HepG2 (cell line): ENCODE data around the gene SYCE3. TPM values are rescaled to one million over a fixed set of nuclear protein-coding genes. Genes with fewer than 3 reads are reported as not detected.

Source experiments
- FOXA1 ChIP-seq, 2 experiments: fragments of 450-650 bp in 1 of 2; sonication (generic) in 1 of 2; formaldehyde crosslinking in 1 of 2; IDR thresholded peaks; 2 replicates each; pipeline versions ENCODE4 v1.4.0 to v1.6.1; 2016 to 2020; ENCODE audit warnings: missing genetic modification reagents in 1 of 2
- RFXAP ChIP-seq: sonication (generic); formaldehyde crosslinking; IDR thresholded peaks from 2 replicates; pipeline ENCODE4 v1.4.0; 2020; ENCODE audit warnings: missing genetic modification reagents, borderline replicate concordance
- THAP7 ChIP-seq: sonication (generic); formaldehyde crosslinking; IDR thresholded peaks from 2 replicates; pipeline ENCODE4 v1.8.1; 2023; ENCODE audit warnings: mild to moderate bottlenecking, missing genetic modification reagents
- ZFP36L1 ChIP-seq: sonication (generic); formaldehyde crosslinking; IDR thresholded peaks from 2 replicates; pipeline ENCODE4 v1.8.0; 2022; ENCODE audit warnings: mild to moderate bottlenecking, missing genetic modification reagents, moderate library complexity
- ZFY ChIP-seq: sonication (generic); formaldehyde crosslinking; IDR thresholded peaks from 2 replicates; pipeline ENCODE4 v1.4.0; 2020; ENCODE audit warnings: missing genetic modification reagents
- polyA plus RNA-seq, 8 experiments: library from polyadenylated mRNA; depleted of rRNA in 3 of 8; stranded (reverse) in 7 of 8; unstranded in 1 of 8; fragments of >200 nt; fragmentation: Illumina TruSeq in 4 of 8; extraction: Trizol in 4 of 8; gene quantifications; 2 replicates each; pipeline versions ENCODE4 v1.2.1 to v1.2.3, GENCODE V29; 2011 to 2016; ENCODE audit warnings: low read depth in 4 of 8, missing spikeins in 1 of 8, mixed read lengths in 1 of 8; ENCODE audit not compliant: insufficient read depth in 1 of 8
- total RNA-seq, 5 experiments: library from RNA; depleted of rRNA; stranded (reverse); fragments of >200 nt; fragmentation: Illumina TruSeq; extraction: Trizol; gene quantifications; 2 replicates each; pipeline ENCODE4 v1.2.3, GENCODE V29; 2016; ENCODE audit warnings: low read depth in 1 of 5
- TF ChIP-seq, protein P1 (sequence below): IDR thresholded peaks from 2 replicates; pipeline ENCODE4 v1.4.0; 2020; ENCODE audit warnings: mild to moderate bottlenecking, missing genetic modification reagents
- TF ChIP-seq, protein P2 (sequence below): sonication (generic); formaldehyde crosslinking; IDR thresholded peaks from 2 replicates; pipeline ENCODE4 v1.5.0; 2020; ENCODE audit warnings: mild to moderate bottlenecking, missing genetic modification reagents, borderline replicate concordance
- TF ChIP-seq, protein P3 (sequence below), 2 experiments: fragments of 450-650 bp in 1 of 2; sonication (generic) in 1 of 2; formaldehyde crosslinking in 1 of 2; IDR thresholded peaks; 2 replicates each; pipeline versions ENCODE4 v1.6.1 to v1.8.0; 2016 to 2022; ENCODE audit warnings: antibody characterized with exemption in 1 of 2, mild to moderate bottlenecking in 1 of 2, missing genetic modification reagents in 1 of 2

SYCE3 gene
- total and polyA plus RNA-seq, 2 of the 13 experiments (the other 11 are each of a cell fraction or from before 2014, with no cell fraction given), result not detected

- TF ChIP-seq THAP7 (CRISPR knock-in tag) (no peak), ZFY (CRISPR knock-in tag) (peak; percentile 91), FOXA1 (IDR thresholded peaks at IDR 0.05) (no peak), FOXA1 (CRISPR knock-in tag; IDR thresholded peaks at IDR 0.05) (no peak), ZFP36L1 (CRISPR knock-in tag) (peak; percentile 38; the same call in 1 of the 2 replicates), RFXAP (no peak; the same call in none of the 2 replicates)
- TF ChIP-seq, protein P1, sequence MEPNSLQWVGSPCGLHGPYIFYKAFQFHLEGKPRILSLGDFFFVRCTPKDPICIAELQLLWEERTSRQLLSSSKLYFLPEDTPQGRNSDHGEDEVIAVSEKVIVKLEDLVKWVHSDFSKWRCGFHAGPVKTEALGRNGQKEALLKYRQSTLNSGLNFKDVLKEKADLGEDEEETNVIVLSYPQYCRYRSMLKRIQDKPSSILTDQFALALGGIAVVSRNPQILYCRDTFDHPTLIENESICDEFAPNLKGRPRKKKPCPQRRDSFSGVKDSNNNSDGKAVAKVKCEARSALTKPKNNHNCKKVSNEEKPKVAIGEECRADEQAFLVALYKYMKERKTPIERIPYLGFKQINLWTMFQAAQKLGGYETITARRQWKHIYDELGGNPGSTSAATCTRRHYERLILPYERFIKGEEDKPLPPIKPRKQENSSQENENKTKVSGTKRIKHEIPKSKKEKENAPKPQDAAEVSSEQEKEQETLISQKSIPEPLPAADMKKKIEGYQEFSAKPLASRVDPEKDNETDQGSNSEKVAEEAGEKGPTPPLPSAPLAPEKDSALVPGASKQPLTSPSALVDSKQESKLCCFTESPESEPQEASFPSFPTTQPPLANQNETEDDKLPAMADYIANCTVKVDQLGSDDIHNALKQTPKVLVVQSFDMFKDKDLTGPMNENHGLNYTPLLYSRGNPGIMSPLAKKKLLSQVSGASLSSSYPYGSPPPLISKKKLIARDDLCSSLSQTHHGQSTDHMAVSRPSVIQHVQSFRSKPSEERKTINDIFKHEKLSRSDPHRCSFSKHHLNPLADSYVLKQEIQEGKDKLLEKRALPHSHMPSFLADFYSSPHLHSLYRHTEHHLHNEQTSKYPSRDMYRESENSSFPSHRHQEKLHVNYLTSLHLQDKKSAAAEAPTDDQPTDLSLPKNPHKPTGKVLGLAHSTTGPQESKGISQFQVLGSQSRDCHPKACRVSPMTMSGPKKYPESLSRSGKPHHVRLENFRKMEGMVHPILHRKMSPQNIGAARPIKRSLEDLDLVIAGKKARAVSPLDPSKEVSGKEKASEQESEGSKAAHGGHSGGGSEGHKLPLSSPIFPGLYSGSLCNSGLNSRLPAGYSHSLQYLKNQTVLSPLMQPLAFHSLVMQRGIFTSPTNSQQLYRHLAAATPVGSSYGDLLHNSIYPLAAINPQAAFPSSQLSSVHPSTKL (CRISPR knock-in tag), result peak; percentile 27; the same call in 1 of the 2 replicates
- TF ChIP-seq, protein P2, sequence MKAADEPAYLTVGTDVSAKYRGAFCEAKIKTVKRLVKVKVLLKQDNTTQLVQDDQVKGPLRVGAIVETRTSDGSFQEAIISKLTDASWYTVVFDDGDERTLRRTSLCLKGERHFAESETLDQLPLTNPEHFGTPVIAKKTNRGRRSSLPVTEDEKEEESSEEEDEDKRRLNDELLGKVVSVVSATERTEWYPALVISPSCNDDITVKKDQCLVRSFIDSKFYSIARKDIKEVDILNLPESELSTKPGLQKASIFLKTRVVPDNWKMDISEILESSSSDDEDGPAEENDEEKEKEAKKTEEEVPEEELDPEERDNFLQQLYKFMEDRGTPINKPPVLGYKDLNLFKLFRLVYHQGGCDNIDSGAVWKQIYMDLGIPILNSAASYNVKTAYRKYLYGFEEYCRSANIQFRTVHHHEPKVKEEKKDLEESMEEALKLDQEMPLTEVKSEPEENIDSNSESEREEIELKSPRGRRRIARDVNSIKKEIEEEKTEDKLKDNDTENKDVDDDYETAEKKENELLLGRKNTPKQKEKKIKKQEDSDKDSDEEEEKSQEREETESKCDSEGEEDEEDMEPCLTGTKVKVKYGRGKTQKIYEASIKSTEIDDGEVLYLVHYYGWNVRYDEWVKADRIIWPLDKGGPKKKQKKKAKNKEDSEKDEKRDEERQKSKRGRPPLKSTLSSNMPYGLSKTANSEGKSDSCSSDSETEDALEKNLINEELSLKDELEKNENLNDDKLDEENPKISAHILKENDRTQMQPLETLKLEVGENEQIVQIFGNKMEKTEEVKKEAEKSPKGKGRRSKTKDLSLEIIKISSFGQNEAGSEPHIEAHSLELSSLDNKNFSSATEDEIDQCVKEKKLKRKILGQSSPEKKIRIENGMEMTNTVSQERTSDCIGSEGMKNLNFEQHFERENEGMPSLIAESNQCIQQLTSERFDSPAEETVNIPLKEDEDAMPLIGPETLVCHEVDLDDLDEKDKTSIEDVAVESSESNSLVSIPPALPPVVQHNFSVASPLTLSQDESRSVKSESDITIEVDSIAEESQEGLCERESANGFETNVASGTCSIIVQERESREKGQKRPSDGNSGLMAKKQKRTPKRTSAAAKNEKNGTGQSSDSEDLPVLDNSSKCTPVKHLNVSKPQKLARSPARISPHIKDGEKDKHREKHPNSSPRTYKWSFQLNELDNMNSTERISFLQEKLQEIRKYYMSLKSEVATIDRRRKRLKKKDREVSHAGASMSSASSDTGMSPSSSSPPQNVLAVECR, result peak; percentile 90; the same call in 1 of the 2 replicates
- TF ChIP-seq, protein P3, sequence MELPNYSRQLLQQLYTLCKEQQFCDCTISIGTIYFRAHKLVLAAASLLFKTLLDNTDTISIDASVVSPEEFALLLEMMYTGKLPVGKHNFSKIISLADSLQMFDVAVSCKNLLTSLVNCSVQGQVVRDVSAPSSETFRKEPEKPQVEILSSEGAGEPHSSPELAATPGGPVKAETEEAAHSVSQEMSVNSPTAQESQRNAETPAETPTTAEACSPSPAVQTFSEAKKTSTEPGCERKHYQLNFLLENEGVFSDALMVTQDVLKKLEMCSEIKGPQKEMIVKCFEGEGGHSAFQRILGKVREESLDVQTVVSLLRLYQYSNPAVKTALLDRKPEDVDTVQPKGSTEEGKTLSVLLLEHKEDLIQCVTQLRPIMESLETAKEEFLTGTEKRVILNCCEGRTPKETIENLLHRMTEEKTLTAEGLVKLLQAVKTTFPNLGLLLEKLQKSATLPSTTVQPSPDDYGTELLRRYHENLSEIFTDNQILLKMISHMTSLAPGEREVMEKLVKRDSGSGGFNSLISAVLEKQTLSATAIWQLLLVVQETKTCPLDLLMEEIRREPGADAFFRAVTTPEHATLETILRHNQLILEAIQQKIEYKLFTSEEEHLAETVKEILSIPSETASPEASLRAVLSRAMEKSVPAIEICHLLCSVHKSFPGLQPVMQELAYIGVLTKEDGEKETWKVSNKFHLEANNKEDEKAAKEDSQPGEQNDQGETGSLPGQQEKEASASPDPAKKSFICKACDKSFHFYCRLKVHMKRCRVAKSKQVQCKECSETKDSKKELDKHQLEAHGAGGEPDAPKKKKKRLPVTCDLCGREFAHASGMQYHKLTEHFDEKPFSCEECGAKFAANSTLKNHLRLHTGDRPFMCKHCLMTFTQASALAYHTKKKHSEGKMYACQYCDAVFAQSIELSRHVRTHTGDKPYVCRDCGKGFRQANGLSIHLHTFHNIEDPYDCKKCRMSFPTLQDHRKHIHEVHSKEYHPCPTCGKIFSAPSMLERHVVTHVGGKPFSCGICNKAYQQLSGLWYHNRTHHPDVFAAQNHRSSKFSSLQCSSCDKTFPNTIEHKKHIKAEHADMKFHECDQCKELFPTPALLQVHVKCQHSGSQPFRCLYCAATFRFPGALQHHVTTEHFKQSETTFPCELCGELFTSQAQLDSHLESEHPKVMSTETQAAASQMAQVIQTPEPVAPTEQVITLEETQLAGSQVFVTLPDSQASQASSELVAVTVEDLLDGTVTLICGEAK (IDR thresholded peaks at IDR 0.05), result no peak
- TF ChIP-seq, protein P3 (CRISPR knock-in tag; IDR thresholded peaks at IDR 0.05), result peak; percentile 20; the same call in 1 of the 2 replicates
Observed at GRCh38 chr22:50582493-50583293, 20.0 kb upstream of the SYCE3 start, which contains the start of gene CHKB (continued).
